ENCODE measurements around the gene ST14. TPM values are rescaled to one million over a fixed set of nuclear protein-coding genes. Genes with fewer than 3 reads are reported as not detected.

ST14 gene
- total RNA-seq, 1 donor from 2014 or later, result 1.4 TPM

DNA sequence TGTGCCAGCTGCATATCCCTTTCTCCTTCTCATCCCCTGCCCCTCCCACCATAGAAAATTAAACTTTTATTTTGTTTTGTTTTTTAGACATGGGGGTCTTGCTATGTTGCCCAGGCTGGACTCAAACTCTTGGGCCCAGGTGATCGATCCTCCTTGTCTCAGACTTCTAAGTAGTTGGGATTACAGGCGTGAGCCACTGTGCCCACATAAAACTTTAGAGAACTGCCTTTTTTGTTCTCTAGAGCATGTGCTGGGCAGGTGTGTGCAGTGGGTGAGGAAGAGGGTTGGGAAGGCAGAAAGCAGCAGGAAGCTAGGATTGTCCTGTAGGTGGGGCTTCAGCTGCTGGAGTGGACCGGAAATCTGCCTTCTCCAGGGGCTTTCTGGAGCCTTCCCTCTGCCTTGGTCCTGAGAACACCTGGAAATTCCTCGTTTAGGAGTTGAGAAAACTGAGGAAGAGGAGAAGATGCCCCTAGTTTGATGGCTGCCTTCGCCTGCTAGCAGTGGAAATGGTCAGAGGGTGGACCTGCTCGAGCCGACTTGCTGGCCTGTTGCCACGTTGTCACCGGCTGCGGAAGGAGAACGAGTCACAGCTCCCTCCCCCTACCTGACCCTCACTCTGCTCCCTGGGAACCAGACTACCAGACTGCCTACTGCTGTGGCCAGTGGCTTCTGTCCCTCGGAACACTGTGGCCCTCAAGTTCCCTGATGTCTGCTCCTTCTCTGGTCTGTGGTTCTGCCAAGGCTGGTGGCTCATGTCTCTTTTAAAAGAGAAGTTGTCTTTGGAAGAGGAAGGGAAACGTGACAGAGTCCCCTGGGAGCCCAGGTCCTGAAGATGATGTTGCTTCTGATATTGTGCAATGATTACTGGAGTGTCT lies 4.0 kb downstream of the ST14 start:
- Histone ChIP-seq H3K9me3 (ENCODE audit: low read depth) (no peaks in the 10 kb centered on the region), H2AFZ (replicated peaks) (no peak overlapping the region), H3K4me1 (peaks cover 14% of the 10 kb centered on the region), H4K20me1 (ENCODE audit: low read depth) (no peaks in the 10 kb centered on the region), H3K27ac (no peak overlapping the region), H3K9ac (no peak overlapping the region), H3K36me3 (no peaks in the 10 kb centered on the region), H3K27me3 (peaks cover 43% of the 10 kb centered on the region), H3F3A (ENCODE audit: low read depth) (peaks cover 7% of the 10 kb centered on the region), H3K4me3 (no peak overlapping the region), H3K79me2 (ENCODE audit: low read depth) (no peaks in the 10 kb centered on the region), H3K4me2 (no peak overlapping the region)
- Mint-ChIP-seq H3K36me3 (no peaks in the 10 kb centered on the region), H3K27ac (no peak overlapping the region), H3K9me3 (no peaks in the 10 kb centered on the region), H3K4me3 (no peak overlapping the region), H3K4me1 (peaks cover 8% of the 10 kb centered on the region), H3K27me3 (ENCODE audit: insufficient read depth, low read depth) (peaks cover 36% of the 10 kb centered on the region)
- no peak for DNase-seq (ENCODE audit: low spot score)
- TF ChIP-seq, protein P1, sequence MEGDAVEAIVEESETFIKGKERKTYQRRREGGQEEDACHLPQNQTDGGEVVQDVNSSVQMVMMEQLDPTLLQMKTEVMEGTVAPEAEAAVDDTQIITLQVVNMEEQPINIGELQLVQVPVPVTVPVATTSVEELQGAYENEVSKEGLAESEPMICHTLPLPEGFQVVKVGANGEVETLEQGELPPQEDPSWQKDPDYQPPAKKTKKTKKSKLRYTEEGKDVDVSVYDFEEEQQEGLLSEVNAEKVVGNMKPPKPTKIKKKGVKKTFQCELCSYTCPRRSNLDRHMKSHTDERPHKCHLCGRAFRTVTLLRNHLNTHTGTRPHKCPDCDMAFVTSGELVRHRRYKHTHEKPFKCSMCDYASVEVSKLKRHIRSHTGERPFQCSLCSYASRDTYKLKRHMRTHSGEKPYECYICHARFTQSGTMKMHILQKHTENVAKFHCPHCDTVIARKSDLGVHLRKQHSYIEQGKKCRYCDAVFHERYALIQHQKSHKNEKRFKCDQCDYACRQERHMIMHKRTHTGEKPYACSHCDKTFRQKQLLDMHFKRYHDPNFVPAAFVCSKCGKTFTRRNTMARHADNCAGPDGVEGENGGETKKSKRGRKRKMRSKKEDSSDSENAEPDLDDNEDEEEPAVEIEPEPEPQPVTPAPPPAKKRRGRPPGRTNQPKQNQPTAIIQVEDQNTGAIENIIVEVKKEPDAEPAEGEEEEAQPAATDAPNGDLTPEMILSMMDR (IDR thresholded peaks at IDR 0.05), result no peak
- no peak for TF ChIP-seq EZH2phosphoT487 (IDR thresholded peaks at IDR 0.05)
- TF ChIP-seq EZH2 (IDR thresholded peaks at IDR 0.05), result no peak

DNA sequence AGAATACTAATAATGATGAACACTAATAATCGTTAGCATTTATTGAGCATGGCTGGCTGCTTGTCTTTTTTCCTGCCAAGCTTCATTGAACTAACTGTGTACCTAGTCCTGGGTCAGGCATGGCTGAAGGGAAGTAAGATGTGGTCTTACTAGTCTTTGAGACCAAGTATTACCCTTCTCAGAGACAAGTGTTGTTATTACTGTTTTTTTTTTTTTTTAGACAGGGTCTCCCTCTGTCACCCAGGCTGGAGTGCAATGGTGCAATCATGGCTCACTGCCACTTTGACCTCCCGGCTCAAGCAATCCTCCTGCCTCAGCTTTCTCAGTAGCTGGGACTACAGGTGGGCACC lies 4.6 kb downstream of the ST14 start:
- Mint-ChIP-seq H3K27me3 (ENCODE audit: insufficient read depth, low read depth) (peaks cover 30% of the 10 kb centered on the region), H3K36me3 (no peaks in the 10 kb centered on the region), H3K4me1 (peaks cover 5% of the 10 kb centered on the region), H3K27ac (no peak overlapping the region), H3K9me3 (no peaks in the 10 kb centered on the region), H3K4me3 (no peak overlapping the region)
- no peaks in the 10 kb centered on the region for H4K20me1 ChIP-seq (ENCODE audit: low read depth)
- H3F3A ChIP-seq (ENCODE audit: low read depth), result peaks cover under 1% of the 10 kb centered on the region
- TF ChIP-seq, protein P1 (IDR thresholded peaks at IDR 0.05), result no peak
- H3K27me3 ChIP-seq, result peaks cover 37% of the 10 kb centered on the region
- no peaks in the 10 kb centered on the region for H3K9me3 ChIP-seq (ENCODE audit: low read depth)
- no peak overlapping the region for H3K4me3 ChIP-seq
- no peaks in the 10 kb centered on the region for H3K79me2 ChIP-seq (ENCODE audit: low read depth)
- H3K9ac ChIP-seq, result no peak overlapping the region
- DNase-seq (ENCODE audit: low spot score), result no peak
- H3K27ac ChIP-seq, result no peak overlapping the region
- no peak overlapping the region for H2AFZ ChIP-seq (replicated peaks)
- H3K4me2 ChIP-seq, result no peak overlapping the region
- H3K36me3 ChIP-seq, result no peaks in the 10 kb centered on the region
- peaks cover 14% of the 10 kb centered on the region for H3K4me1 ChIP-seq

DNA sequence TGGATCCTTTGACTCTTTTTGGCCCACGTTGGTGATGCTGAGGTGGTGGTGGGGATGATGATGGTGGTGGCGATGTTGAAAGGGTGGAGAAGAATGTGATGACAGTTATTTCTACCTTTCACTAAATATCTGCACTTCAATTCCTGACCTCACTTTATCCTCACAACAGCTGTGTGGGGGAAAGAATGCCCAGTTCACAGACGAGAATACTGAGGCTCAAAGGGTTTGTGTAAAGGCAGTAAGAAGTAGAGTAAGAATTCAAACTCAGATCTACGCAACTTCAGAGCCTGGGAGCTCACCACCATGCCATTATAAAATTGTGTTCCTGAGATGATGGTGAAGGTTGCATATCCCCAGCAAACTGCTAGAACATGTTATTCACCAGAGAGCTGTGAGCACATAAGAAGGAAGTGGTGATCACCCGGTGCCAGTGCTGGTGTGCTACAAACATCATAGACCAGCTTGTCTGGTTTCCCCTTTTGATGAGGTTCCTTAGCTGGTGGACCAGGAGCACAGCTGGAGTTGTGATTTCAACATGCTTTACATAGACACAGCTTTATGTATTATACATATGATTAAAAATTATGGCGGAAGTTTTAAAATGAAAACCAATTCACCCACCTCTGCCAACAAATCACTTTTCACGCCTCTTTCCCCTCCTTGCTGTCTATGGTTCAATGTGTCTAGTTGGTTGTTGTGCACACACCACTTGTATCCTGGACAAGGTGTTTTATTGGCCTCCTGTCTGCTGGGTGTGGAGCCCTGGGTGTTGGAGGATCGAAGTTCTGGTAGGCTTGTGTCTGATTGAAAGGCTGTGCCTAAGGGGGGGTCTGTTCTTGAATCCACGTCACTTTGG lies 6.2 kb downstream of the ST14 start:
- no peak overlapping the region for H3K4me3 Mint-ChIP-seq
- Histone ChIP-seq H3K4me1 (peaks cover 6% of the 10 kb centered on the region), H3K4me3 (no peak overlapping the region), H3F3A (ENCODE audit: low read depth) (no peaks in the 10 kb centered on the region), H3K9me3 (ENCODE audit: low read depth) (no peaks in the 10 kb centered on the region), H3K27ac (no peak overlapping the region), H3K9ac (no peak overlapping the region), H4K20me1 (ENCODE audit: low read depth) (no peaks in the 10 kb centered on the region), H3K79me2 (ENCODE audit: low read depth) (no peaks in the 10 kb centered on the region), H3K27me3 (peaks cover 21% of the 10 kb centered on the region), H2AFZ (replicated peaks) (no peak overlapping the region), H3K36me3 (no peaks in the 10 kb centered on the region), H3K4me2 (no peak overlapping the region)
- DNase-seq (ENCODE audit: low spot score), result no peak
- no peaks in the 10 kb centered on the region for H3K9me3 Mint-ChIP-seq
- TF ChIP-seq, protein P1 (IDR thresholded peaks at IDR 0.05), result no peak
- TF ChIP-seq EZH2phosphoT487 (IDR thresholded peaks at IDR 0.05) (no peak), EZH2 (IDR thresholded peaks at IDR 0.05) (no peak)
- peaks cover 3% of the 10 kb centered on the region for H3K4me1 Mint-ChIP-seq
- peaks cover 24% of the 10 kb centered on the region for H3K27me3 Mint-ChIP-seq (ENCODE audit: insufficient read depth, low read depth)
- no peaks in the 10 kb centered on the region for H3K36me3 Mint-ChIP-seq
- H3K27ac Mint-ChIP-seq, result no peak overlapping the region
